Mucosa of descending colon (tissue), 3 donors: Measurements from ENCODE around the gene JMJD1C. TPM values are rescaled to one million over a fixed set of nuclear protein-coding genes. Genes with fewer than 3 reads are reported as not detected.
"Not testable (repeated sequence)": the region's sequence is repeated elsewhere in the genome, so short reads cannot be mapped to it uniquely, and the experiment has no call there.

Source experiments
- ATAC-seq: fragments of 200-7000 bp; cut with Tn5 transposase; one replicate; pipeline ENCODE4 v1.9.1; 2020; ENCODE audit warnings: mild to moderate bottlenecking, moderate library complexity
- DNase-seq, 3 donors: peaks; one replicate each; pipeline ENCODE4 v3.0.0-alpha.2; 2020
- H3K36me3 ChIP-seq: fragments of 200-600 bp; one replicate; pipeline ENCODE4 v1.8.0; 2021; ENCODE audit warnings: low read depth, mild to moderate bottlenecking
- H3K4me1 ChIP-seq: fragments of 200-600 bp; one replicate; pipeline ENCODE4 v1.8.0; 2021; ENCODE audit warnings: low read depth, mild to moderate bottlenecking
- H3K4me3 ChIP-seq: fragments of 200-600 bp; one replicate; pipeline ENCODE4 v1.8.0; 2021; ENCODE audit warnings: mild to moderate bottlenecking
- H3K9me3 ChIP-seq: fragments of 200-600 bp; one replicate; pipeline ENCODE4 v1.8.0; 2021; ENCODE audit warnings: mild to moderate bottlenecking
- CTCF ChIP-seq: fragments of 200-600 bp; IDR thresholded peaks from one replicate; pipeline ENCODE4 v1.8.0; 2022; ENCODE audit warnings: antibody characterized with exemption, mild to moderate bottlenecking
- intact Hi-C, 2 donors: fragments of 100-400 bp; cut with DNase I in 1 of 2; cut with micrococcal nuclease in 1 of 2; formaldehyde crosslinking; loops; one replicate each; pipeline versions ENCODE4 v1.11.0 to v1.11.1; 2022; cut with DNase I, micrococcal nuclease
- total RNA-seq, 3 donors: library from RNA; stranded (reverse); fragmentation: NEBNext Ultra II Directional in 2 of 3; extraction: Animal tissue kit (Norgen Biotek cat#: 25700) in 2 of 3; gene quantifications; one replicate each; pipeline versions ENCODE4 v1.2.1 to v1.2.4, GENCODE V29; 2021 to 2023
- donor health status: DM: no; HTN: no; CAD: no; lungs with moderate emphysema.
- donor health status: DM: no; HTN: no; CAD: no.
- donor health status: DM: no; HTN: yes; CAD: no.

Gene JMJD1C
- total RNA-seq, 3 donors from 2014 or later: 54.1 to 83.8 (median 82.1) TPM

DNA sequence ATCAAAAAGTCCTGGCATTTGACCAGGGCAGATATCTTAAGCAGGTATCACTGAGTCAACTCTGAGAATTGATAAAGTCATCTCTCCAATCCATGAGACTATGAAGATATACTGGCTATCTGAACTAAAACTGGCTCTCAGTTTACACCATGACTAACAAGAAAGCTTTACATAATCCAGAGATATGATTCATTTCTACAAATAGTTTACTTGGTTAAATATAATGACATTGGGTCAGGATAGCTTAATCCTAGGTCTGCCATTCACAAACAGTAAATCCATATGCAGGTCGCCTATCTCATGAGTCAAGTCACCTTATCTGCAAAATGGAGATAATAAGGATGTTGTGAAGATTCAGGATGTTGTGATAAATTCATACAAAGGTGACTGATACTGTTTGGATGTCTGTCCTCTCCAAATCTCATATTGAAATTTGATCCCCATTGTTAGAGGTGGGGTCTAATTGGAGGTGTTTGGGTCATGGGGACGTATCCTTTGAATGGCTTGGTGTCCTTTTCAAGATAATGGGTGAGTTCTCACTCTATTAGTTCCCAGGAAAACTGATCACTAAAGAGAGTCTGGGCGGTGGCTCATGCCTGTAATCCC lies 117.4 kb downstream of the JMJD1C start:
- DNase-seq (no peak), ATAC-seq (no peak)
- Histone ChIP-seq H3K4me1 (no peaks in the 10 kb centered on the region), H3K36me3 (no peaks in the 10 kb centered on the region), H3K9me3 (no peaks in the 10 kb centered on the region), H3K4me3 (no peak overlapping the region)
- TF ChIP-seq CTCF: no peak
- intact Hi-C loops: no loop called here

GRCh38 chr10:63346015-63346441 lies 119.7 kb downstream of the JMJD1C start:
- Histone ChIP-seq H3K9me3 (no peaks in the 10 kb centered on the region), H3K36me3 (no peaks in the 10 kb centered on the region), H3K4me3 (no peak overlapping the region), H3K4me1 (no peaks in the 10 kb centered on the region)
- intact Hi-C loops: no loop called here
- TF ChIP-seq CTCF: no peak
- DNase-seq (no peak), ATAC-seq (no peak)

DNA sequence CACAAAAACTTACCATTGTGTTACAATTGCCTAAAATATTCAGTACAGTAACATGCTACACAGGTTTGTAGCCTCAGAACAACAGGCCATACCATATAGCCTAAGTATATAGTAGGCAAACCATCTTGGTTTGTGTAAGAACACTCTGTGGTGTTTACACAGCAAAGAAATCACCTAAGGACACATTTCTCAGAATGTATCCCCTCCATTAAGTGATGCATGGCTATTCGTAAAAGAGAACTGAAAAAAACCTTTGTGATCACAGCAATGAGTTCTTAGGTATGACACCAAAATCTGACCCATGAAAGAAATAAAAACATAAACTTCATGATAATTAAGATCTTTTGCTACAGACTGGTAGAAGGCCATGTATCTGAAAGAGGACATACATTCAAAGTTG lies 121.5 kb downstream of the JMJD1C start:
- H3K36me3 ChIP-seq: no peaks in the 10 kb centered on the region
- no peak for TF ChIP-seq CTCF
- no peaks in the 10 kb centered on the region for H3K4me1 ChIP-seq
- ATAC-seq (no peak), DNase-seq (no peak)
- H3K4me3 ChIP-seq: no peak overlapping the region
- H3K9me3 ChIP-seq: no peaks in the 10 kb centered on the region
- intact Hi-C loops: no loop called here

- no peak for TF ChIP-seq CTCF
- no peaks in the 10 kb centered on the region for H3K4me1 ChIP-seq
- intact Hi-C loops: no loop called here
- no peaks in the 10 kb centered on the region for H3K9me3 ChIP-seq
- no peak overlapping the region for H3K4me3 ChIP-seq
- no peak for ATAC-seq
- no peak for DNase-seq
- no peaks in the 10 kb centered on the region for H3K36me3 ChIP-seq
These were observed 122.3 kb downstream of the JMJD1C start for GRCh38 chr10:63343476-63343875.

- H3K36me3 ChIP-seq, ATAC-seq, H3K4me1 ChIP-seq, H3K9me3 ChIP-seq, intact Hi-C loops, DNase-seq, H3K4me3 ChIP-seq: not testable (repeated sequence)
These were observed 126.1 kb downstream of the JMJD1C start for GRCh38 chr10:63339640-63340039.

GRCh38 chr10:63337455-63338251 lies 128.1 kb downstream of the JMJD1C start:
- TF ChIP-seq CTCF: no peak
- H3K4me1 ChIP-seq: no peaks in the 10 kb centered on the region
- DNase-seq: no peak
- no peaks in the 10 kb centered on the region for H3K9me3 ChIP-seq
- H3K4me3 ChIP-seq: no peak overlapping the region
- no peak for ATAC-seq
- no peaks in the 10 kb centered on the region for H3K36me3 ChIP-seq
- intact Hi-C loops: no loop called here
